ENCODE measurements around the gene CEP164.

DNA sequence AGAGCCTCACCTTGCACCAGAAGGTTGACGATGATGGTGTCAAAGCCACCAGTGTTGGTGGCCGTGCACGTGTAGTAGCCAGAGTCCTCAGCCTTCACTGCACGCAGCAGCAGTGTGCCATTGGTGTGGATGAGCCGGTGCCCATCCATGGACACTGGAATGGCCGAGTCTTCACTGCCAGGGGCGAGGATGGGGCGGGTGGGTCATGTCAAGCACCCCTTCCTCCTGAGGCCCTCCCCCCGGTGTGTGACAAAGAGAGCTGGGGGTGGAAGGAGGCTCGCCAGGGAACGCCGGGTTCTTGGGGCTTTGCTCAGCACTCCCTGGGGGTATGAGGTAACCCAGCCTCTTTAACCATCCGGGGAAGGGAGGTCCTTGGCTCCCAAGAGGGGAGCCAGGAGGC lies 111.6 kb downstream of the CEP164 start:
- TF ChIP-seq, protein P1, sequence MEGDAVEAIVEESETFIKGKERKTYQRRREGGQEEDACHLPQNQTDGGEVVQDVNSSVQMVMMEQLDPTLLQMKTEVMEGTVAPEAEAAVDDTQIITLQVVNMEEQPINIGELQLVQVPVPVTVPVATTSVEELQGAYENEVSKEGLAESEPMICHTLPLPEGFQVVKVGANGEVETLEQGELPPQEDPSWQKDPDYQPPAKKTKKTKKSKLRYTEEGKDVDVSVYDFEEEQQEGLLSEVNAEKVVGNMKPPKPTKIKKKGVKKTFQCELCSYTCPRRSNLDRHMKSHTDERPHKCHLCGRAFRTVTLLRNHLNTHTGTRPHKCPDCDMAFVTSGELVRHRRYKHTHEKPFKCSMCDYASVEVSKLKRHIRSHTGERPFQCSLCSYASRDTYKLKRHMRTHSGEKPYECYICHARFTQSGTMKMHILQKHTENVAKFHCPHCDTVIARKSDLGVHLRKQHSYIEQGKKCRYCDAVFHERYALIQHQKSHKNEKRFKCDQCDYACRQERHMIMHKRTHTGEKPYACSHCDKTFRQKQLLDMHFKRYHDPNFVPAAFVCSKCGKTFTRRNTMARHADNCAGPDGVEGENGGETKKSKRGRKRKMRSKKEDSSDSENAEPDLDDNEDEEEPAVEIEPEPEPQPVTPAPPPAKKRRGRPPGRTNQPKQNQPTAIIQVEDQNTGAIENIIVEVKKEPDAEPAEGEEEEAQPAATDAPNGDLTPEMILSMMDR (IDR thresholded peaks at IDR 0.05; ENCODE audit: low read depth, low read length, poor library complexity, severe bottlenecking): no peak
- TF ChIP-seq EZH2phosphoT487 (IDR thresholded peaks at IDR 0.05; ENCODE audit: borderline replicate concordance, low read length): no peak
